HEK293 (cell line): ENCODE results near the gene GTF2IRD1.
A peak's percentile ranks its signal among the peaks of the same experiment; 100 is the strongest.

Experiments used
- CTCF ChIA-PET: fragments of 350-600 bp; formaldehyde crosslinking; extraction: SDS; loops from one replicate; lab custom pipeline; 2021; ENCODE audit warnings: antibody characterized with exemption; lab: Yijun Ruan, JAX
- POLR2A ChIA-PET: fragments of 300-600 bp; formaldehyde crosslinking; extraction: SDS; loops from one replicate; lab custom pipeline; 2020; ENCODE audit warnings: antibody characterized with exemption, inconsistent platforms; lab: Yijun Ruan, JAX
- H3K27ac ChIP-seq: fragments of 200-500 bp; sonication (Bioruptor generic); 2 replicates; pipeline ENCODE4 v1.5.1; 2014; ENCODE audit warnings: low read depth, low read length, control low read depth, inconsistent platforms; ENCODE audit errors: extremely low read depth
- H3K36me3 ChIP-seq, 2 experiments: fragments of 200-500 bp in 1 of 2; sonication (Bioruptor generic) in 1 of 2; 1 replicate in 1 of 2; 2 replicates in 1 of 2; pipeline ENCODE4 v1.5.1; 2014 to 2017; ENCODE audit warnings: inconsistent platforms in 2 of 2, low read length in 2 of 2; ENCODE audit not compliant: control insufficient read depth in 2 of 2, insufficient read depth in 1 of 2
- H3K4me1 ChIP-seq: fragments of 200-500 bp; sonication (Bioruptor generic); 2 replicates; pipeline ENCODE4 v1.5.1; 2014; ENCODE audit warnings: mild to moderate bottlenecking, low read length, inconsistent platforms; ENCODE audit not compliant: control insufficient read depth, insufficient read depth
- H3K4me3 ChIP-seq: 2 replicates; pipeline ENCODE4 v1.5.1; 2011; ENCODE audit warnings: low read depth, mild to moderate bottlenecking, control low read depth, low read length, moderate library complexity
- H3K9me3 ChIP-seq: fragments of 200-500 bp; sonication (Bioruptor generic); 2 replicates; pipeline ENCODE4 v1.5.1; 2014; ENCODE audit warnings: low read depth, low read length, inconsistent platforms; ENCODE audit not compliant: control insufficient read depth, insufficient read depth
- BCL11A ChIP-seq: fragments of 450-650 bp; formaldehyde crosslinking; IDR thresholded peaks from 2 replicates; pipeline ENCODE4 v1.5.1; 2016; ENCODE audit warnings: low read depth, missing biosample characterization, missing genetic modification characterization
- MEIS1 ChIP-seq: sonication (generic); formaldehyde crosslinking; IDR thresholded peaks from 2 replicates; pipeline ENCODE4 v1.8.1; 2022; ENCODE audit warnings: missing genetic modification reagents, mild to moderate bottlenecking, borderline replicate concordance
- SETDB1 ChIP-seq: IDR thresholded peaks from one replicate; pipeline ENCODE4 v1.6.1; 2017; ENCODE audit warnings: mild to moderate bottlenecking, low read length, moderate library complexity, mixed read lengths; ENCODE audit not compliant: insufficient read length
- YY1 ChIP-seq: fragments of 450-650 bp; formaldehyde crosslinking; IDR thresholded peaks from 2 replicates; pipeline ENCODE4 v1.5.1; 2018; ENCODE audit warnings: missing biosample characterization, missing genetic modification characterization
- ZNF121 ChIP-seq: fragments of 450-650 bp; formaldehyde crosslinking; IDR thresholded peaks from 2 replicates; pipeline ENCODE4 v1.5.1; 2016; ENCODE audit warnings: missing biosample characterization, missing genetic modification characterization
- ZNF19 ChIP-seq: fragments of 450-650 bp; formaldehyde crosslinking; IDR thresholded peaks from 2 replicates; pipeline ENCODE4; 2016; ENCODE audit warnings: missing biosample characterization, missing genetic modification characterization, low read depth
- ZNF211 ChIP-seq: fragments of 450-650 bp; formaldehyde crosslinking; IDR thresholded peaks from 2 replicates; pipeline ENCODE4 v1.5.1; 2016; ENCODE audit warnings: low read depth, missing biosample characterization, missing genetic modification characterization
- ZNF335 ChIP-seq: fragments of 450-650 bp; formaldehyde crosslinking; conservative IDR thresholded peaks from 2 replicates; pipeline ENCODE4 v1.5.1; 2016; ENCODE audit warnings: missing biosample characterization, missing genetic modification characterization
- ZNF37A ChIP-seq: fragments of 450-650 bp; IDR thresholded peaks from 2 replicates; pipeline ENCODE4 v1.5.1; 2018; ENCODE audit warnings: missing biosample characterization, missing genetic modification characterization
- ZNF423 ChIP-seq: fragments of 450-650 bp; formaldehyde crosslinking; IDR thresholded peaks from 2 replicates; pipeline ENCODE4 v1.5.1; 2016; ENCODE audit warnings: missing biosample characterization, missing genetic modification characterization
- ZNF501 ChIP-seq: fragments of 450-650 bp; formaldehyde crosslinking; IDR thresholded peaks from 2 replicates; pipeline ENCODE4 v1.5.1; 2016; ENCODE audit warnings: missing biosample characterization, missing genetic modification characterization
- ZNF514 ChIP-seq: fragments of 450-650 bp; formaldehyde crosslinking; IDR thresholded peaks from 2 replicates; pipeline ENCODE4 v1.5.1; 2016; ENCODE audit warnings: missing biosample characterization, missing genetic modification characterization
- ZNF544 ChIP-seq: fragments of 450-650 bp; formaldehyde crosslinking; IDR thresholded peaks from 2 replicates; pipeline ENCODE4 v1.5.0; 2017; ENCODE audit warnings: missing biosample characterization, missing genetic modification characterization
- ZNF555 ChIP-seq: fragments of 450-650 bp; formaldehyde crosslinking; conservative IDR thresholded peaks from 2 replicates; pipeline ENCODE4 v1.5.1; 2017; ENCODE audit warnings: missing biosample characterization, mild to moderate bottlenecking, missing genetic modification characterization, inconsistent platforms
- ZNF558 ChIP-seq: fragments of 450-650 bp; formaldehyde crosslinking; IDR thresholded peaks from 2 replicates; pipeline ENCODE4 v1.5.1; 2016; ENCODE audit warnings: missing biosample characterization, missing genetic modification characterization
- ZNF571 ChIP-seq: fragments of 450-650 bp; formaldehyde crosslinking; IDR thresholded peaks from 2 replicates; pipeline ENCODE4 v1.5.0; 2017; ENCODE audit warnings: missing biosample characterization, missing genetic modification characterization
- ZNF629 ChIP-seq: fragments of 450-650 bp; formaldehyde crosslinking; IDR thresholded peaks from 2 replicates; pipeline ENCODE4 v1.5.1; 2017; ENCODE audit warnings: missing biosample characterization, missing genetic modification characterization
- ZNF654 ChIP-seq: fragments of 450-650 bp; formaldehyde crosslinking; IDR thresholded peaks from 2 replicates; pipeline ENCODE4 v1.5.1; 2016; ENCODE audit warnings: low read depth, missing biosample characterization, missing genetic modification characterization
- ZNF660 ChIP-seq: fragments of 450-650 bp; IDR thresholded peaks from 2 replicates; pipeline ENCODE4 v1.5.1; 2018; ENCODE audit warnings: missing biosample characterization, mild to moderate bottlenecking, missing genetic modification characterization
- ZNF776 ChIP-seq: fragments of 450-650 bp; formaldehyde crosslinking; IDR thresholded peaks from 2 replicates; pipeline ENCODE4 v1.5.0; 2017; ENCODE audit warnings: missing biosample characterization, missing genetic modification characterization, borderline replicate concordance
- ZSCAN30 ChIP-seq: fragments of 450-650 bp; IDR thresholded peaks from 2 replicates; pipeline ENCODE4 v1.5.1; 2018; ENCODE audit warnings: missing biosample characterization, mild to moderate bottlenecking, missing genetic modification characterization, moderate library complexity
- ZSCAN4 ChIP-seq: fragments of 450-650 bp; formaldehyde crosslinking; IDR thresholded peaks from 2 replicates; pipeline ENCODE4 v1.5.1; 2017; ENCODE audit warnings: missing biosample characterization, missing genetic modification characterization

Gene GTF2IRD1

GRCh38 chr7:74480861-74481417, 27.2 kb downstream of the GTF2IRD1 start:
- CTCF ChIA-PET = no interaction called here
- no peak overlapping the region for H3K4me3 ChIP-seq
- TF ChIP-seq ZNF37A (tag by site-specific recombination) (no peak), ZNF121 (tag by site-specific recombination) (peak; percentile 88), ZNF423 (tag by site-specific recombination) (no peak), ZNF629 (tag by site-specific recombination) (no peak)
- TF ChIP-seq, all 188 proteins: peak for 1
- Histone ChIP-seq H3K27ac (no peak overlapping the region), H3K4me1 (peaks cover 21% of the 10 kb centered on the region), H3K36me3 (no peaks in the 10 kb centered on the region; a peak in 1 of 3 replicates), H3K9me3 (no peaks in the 10 kb centered on the region)
- POLR2A ChIA-PET = interaction anchor here (0.6 kb wide), 1 partner anchor 137 kb away, joined by 8 read pairs; no protein-coding TSS in a partner anchor

- Histone ChIP-seq H3K4me3 (no peak overlapping the region), H3K9me3 (no peaks in the 10 kb centered on the region)
- ChIA-PET CTCF (interaction anchor here (1.0 kb wide), 1 partner anchor 32 kb away, joined by 3 read pairs; no protein-coding TSS in a partner anchor), POLR2A (no interaction called here)
- no peak for TF ChIP-seq ZSCAN30
- TF ChIP-seq ZNF776 = no peak
- no peak for TF ChIP-seq ZSCAN4 (tag by site-specific recombination)
- no peak for TF ChIP-seq MEIS1 (CRISPR knock-in tag)
- TF ChIP-seq ZNF501 (tag by site-specific recombination) = no peak
- no peak for TF ChIP-seq ZNF19 (tag by site-specific recombination)
- no peak for TF ChIP-seq ZNF544 (tag by site-specific recombination)
- no peak for TF ChIP-seq SETDB1
- TF ChIP-seq ZNF571 (tag by site-specific recombination) = no peak
- no peak for TF ChIP-seq ZNF514 (tag by site-specific recombination)
- TF ChIP-seq, all 188 proteins: peak for 0
- Histone ChIP-seq H3K4me1 (peaks cover 21% of the 10 kb centered on the region), H3K27ac (no peak overlapping the region), H3K36me3 (no peaks in the 10 kb centered on the region; a peak in 1 of 3 replicates)
Measured at GRCh38 chr7:74481458-74482196, 27.9 kb downstream of the GTF2IRD1 start.

GRCh38 chr7:74482197-74482467, 28.4 kb downstream of the GTF2IRD1 start:
- H3K36me3 ChIP-seq = no peaks in the 10 kb centered on the region; a peak in 1 of 3 replicates
- no peaks in the 10 kb centered on the region for H3K9me3 ChIP-seq
- CTCF ChIA-PET = interaction anchor here (1.0 kb wide), 1 partner anchor 32 kb away, joined by 3 read pairs; no protein-coding TSS in a partner anchor
- POLR2A ChIA-PET = no interaction called here
- H3K27ac ChIP-seq = no peak overlapping the region
- no peak overlapping the region for H3K4me3 ChIP-seq
- H3K4me1 ChIP-seq = peaks cover 21% of the 10 kb centered on the region
- TF ChIP-seq ZNF660 (tag by site-specific recombination) = no peak
- TF ChIP-seq YY1 (tag by site-specific recombination) = no peak
- TF ChIP-seq ZNF335 (tag by site-specific recombination) = no peak
- TF ChIP-seq ZNF571 (tag by site-specific recombination) = no peak
- TF ChIP-seq ZNF211 (tag by site-specific recombination) = no peak
- no peak for TF ChIP-seq ZNF555 (tag by site-specific recombination)
- no peak for TF ChIP-seq ZNF654 (tag by site-specific recombination)
- no peak for TF ChIP-seq ZNF558 (tag by site-specific recombination)
- TF ChIP-seq BCL11A (tag by site-specific recombination) = no peak
